SK-N-SH treated with all-trans-retinoic acid at 6 μM for 48 hours (cell line): ENCODE measurements around the gene CTXN3.

ENCODE experiments used
- ARNTL ChIP-seq: fragments of 450-650 bp; formaldehyde crosslinking; IDR thresholded peaks from 2 replicates; pipeline ENCODE4 v1.5.0; 2020; ENCODE audit warnings: low read depth, mild to moderate bottlenecking, moderate library complexity, borderline replicate concordance
- CREB5 ChIP-seq: fragments of 250-450 bp; sonication (Bioruptor Pico); IDR thresholded peaks from 2 replicates; pipeline ENCODE4 v1.5.1; 2020; ENCODE audit warnings: low read depth, mild to moderate bottlenecking, moderate library complexity
- CSDC2 ChIP-seq: fragments of 250-450 bp; sonication (Bioruptor Pico); IDR thresholded peaks from 2 replicates; pipeline ENCODE4 v1.5.0; 2020; ENCODE audit warnings: mild to moderate bottlenecking, moderate library complexity
- ESRRG ChIP-seq: fragments of 250-450 bp; sonication (Bioruptor Pico); IDR thresholded peaks from 2 replicates; pipeline ENCODE4 v1.6.1; 2021; ENCODE audit warnings: mild to moderate bottlenecking
- GLIS3 ChIP-seq: fragments of 250-450 bp; sonication (Bioruptor Pico); IDR thresholded peaks from 2 replicates; pipeline ENCODE4 v1.5.0; 2020; ENCODE audit warnings: mild to moderate bottlenecking, moderate library complexity
- OSR1 ChIP-seq: fragments of 250-450 bp; sonication (Bioruptor Pico); IDR thresholded peaks from 2 replicates; pipeline ENCODE4 v1.8.0; 2022; ENCODE audit warnings: moderate library complexity, mild to moderate bottlenecking, inconsistent platforms
- PATZ1 ChIP-seq: fragments of 250-450 bp; sonication (Bioruptor Pico); IDR thresholded peaks from 2 replicates; pipeline ENCODE4 v1.8.0; 2020; ENCODE audit warnings: mild to moderate bottlenecking, moderate library complexity, borderline replicate concordance
- PPARA ChIP-seq: fragments of 250-450 bp; sonication (Bioruptor Pico); IDR thresholded peaks from 2 replicates; pipeline ENCODE4 v1.5.0; 2020; ENCODE audit warnings: mild to moderate bottlenecking, borderline replicate concordance
- TOX ChIP-seq: fragments of 250-450 bp; sonication (Bioruptor Pico); IDR thresholded peaks from 2 replicates; pipeline ENCODE4 v1.8.0; 2021; ENCODE audit warnings: mild to moderate bottlenecking, moderate library complexity, borderline replicate concordance
- TSHZ2 ChIP-seq: fragments of 250-450 bp; sonication (Bioruptor Pico); IDR thresholded peaks from 2 replicates; pipeline ENCODE4 v1.5.0; 2020; ENCODE audit warnings: mild to moderate bottlenecking, moderate library complexity
- ZFP3 ChIP-seq: fragments of 250-450 bp; sonication (Bioruptor Pico); IDR thresholded peaks from 2 replicates; pipeline ENCODE4 v1.5.0; 2020; ENCODE audit warnings: mild to moderate bottlenecking, moderate library complexity
- ZFP30 ChIP-seq: fragments of 450-650 bp; formaldehyde crosslinking; IDR thresholded peaks from 2 replicates; pipeline ENCODE4 v1.5.0; 2022; ENCODE audit warnings: mild to moderate bottlenecking, moderate library complexity
- ZNF565 ChIP-seq: fragments of 450-650 bp; formaldehyde crosslinking; conservative IDR thresholded peaks from 2 replicates; pipeline ENCODE4 v1.5.0; 2020; ENCODE audit warnings: low read depth, mild to moderate bottlenecking, moderate library complexity
- ZNF70 ChIP-seq: fragments of 450-650 bp; formaldehyde crosslinking; IDR thresholded peaks from 2 replicates; pipeline ENCODE4 v1.5.0; 2020; ENCODE audit warnings: mild to moderate bottlenecking, moderate library complexity

- TF ChIP-seq ZFP3 (CRISPR knock-in tag): no peak
- TF ChIP-seq ZFP30 (CRISPR knock-in tag): no peak
- no peak for TF ChIP-seq OSR1 (CRISPR knock-in tag)
- TF ChIP-seq PATZ1 (CRISPR knock-in tag): no peak
- TF ChIP-seq TOX (CRISPR knock-in tag): no peak
- no peak for TF ChIP-seq ARNTL (CRISPR knock-in tag)
- no peak for TF ChIP-seq ZNF565 (CRISPR knock-in tag)
- TF ChIP-seq ESRRG (CRISPR knock-in tag): no peak
- TF ChIP-seq CREB5 (CRISPR knock-in tag): no peak
- no peak for TF ChIP-seq CSDC2 (CRISPR knock-in tag)
- TF ChIP-seq GLIS3 (CRISPR knock-in tag): no peak
- no peak for TF ChIP-seq TSHZ2 (CRISPR knock-in tag)
- TF ChIP-seq PPARA (CRISPR knock-in tag): no peak
- TF ChIP-seq ZNF70 (CRISPR knock-in tag): no peak
Measured at GRCh38 chr5:127612441-127613141, 36.3 kb upstream of the CTXN3 start.
